Small intestine (tissue), 7 donors: ENCODE results near the gene KIAA1958. TPM values are rescaled to one million over a fixed set of nuclear protein-coding genes. Genes with fewer than 3 reads are reported as not detected.

Source experiments
- DNase-seq, 2 donors: peaks; one replicate each; pipeline versions ENCODE4 v3.0.0 to v3.0.0-alpha.2; 2013
- FAIRE-seq: peaks from 2 replicates; lab custom pipeline; 2012; peaks lifted over from hg19 to GRCh38; lab: Jason Lieb, UNC
- H3K27ac ChIP-seq, 3 donors: one replicate each; pipeline ENCODE4 v1.5.1; 2013; ENCODE audit warnings: low read length in 2 of 3, mild to moderate bottlenecking in 2 of 3, control low read depth in 1 of 3, inconsistent platforms in 1 of 3, low read depth in 1 of 3, moderate library complexity in 1 of 3
- H3K27me3 ChIP-seq, 3 donors: one replicate each; pipeline ENCODE4 v1.6.1; 2013; ENCODE audit warnings: low read length in 3 of 3, inconsistent platforms in 1 of 3; ENCODE audit not compliant: control insufficient read depth in 3 of 3, insufficient read depth in 3 of 3
- H3K36me3 ChIP-seq, 3 donors: one replicate each; pipeline ENCODE4 v1.6.1; 2013; ENCODE audit warnings: low read length in 3 of 3, inconsistent platforms in 1 of 3, low read depth in 1 of 3, mild to moderate bottlenecking in 1 of 3, moderate library complexity in 1 of 3; ENCODE audit not compliant: control insufficient read depth in 3 of 3, insufficient read depth in 2 of 3
- H3K4me1 ChIP-seq, 3 donors: one replicate each; pipeline ENCODE4 v1.6.1; 2013; ENCODE audit warnings: low read length in 2 of 3, inconsistent platforms in 1 of 3, low read depth in 1 of 3, mild to moderate bottlenecking in 1 of 3, moderate library complexity in 1 of 3; ENCODE audit not compliant: control insufficient read depth in 3 of 3, insufficient read depth in 2 of 3
- H3K4me3 ChIP-seq, 3 donors: one replicate each; pipeline ENCODE4 v1.5.1; 2013; ENCODE audit warnings: low read length in 3 of 3, control low read depth in 1 of 3, inconsistent platforms in 1 of 3, low read depth in 1 of 3, mild to moderate bottlenecking in 1 of 3, moderate library complexity in 1 of 3
- H3K9me3 ChIP-seq, 2 donors: one replicate each; pipeline ENCODE4 v1.6.1; 2013; ENCODE audit warnings: low read depth in 1 of 2, low read length in 1 of 2; ENCODE audit not compliant: control insufficient read depth in 2 of 2, insufficient read depth in 1 of 2
- WGBS, 3 donors: extraction: QIAGEN DNeasy Blood & Tissue Kit; methylation state at CpG; one replicate each; pipeline ENCODE4 v1.1.7; 2013; 5-methylcytosine and 5-hydroxymethylcytosine counted together
- polyA plus RNA-seq, 4 donors: library from polyadenylated mRNA; stranded (reverse) in 3 of 4; unstranded in 1 of 4; fragments of 200-250 nt in 3 of 4; fragments of 120-200 nt in 1 of 4; gene quantifications; one replicate each; pipeline versions ENCODE4 v1.2.1 to v1.2.3, GENCODE V29; 2013
- donor health status: healthy with polysubstance abuse.
- donor health status: control.
- donor health status: control.
- donor health status: Bipolar disorder and iron deficiency.
- donor health status: healthy.

The KIAA1958 gene
- polyA plus RNA-seq, 4 donors, result 0.54 to 9.8 (median 1.1) TPM

- 38 to 92% (median 71%) methylated on average over 1 of the region's 1 CpG for WGBS, 3 donors
- H3K36me3 ChIP-seq, result no peaks in the 10 kb centered on the region
- peak overlapping the region in 1 of 3 donors; percentile 90 for H3K27ac ChIP-seq
- H3K9me3 ChIP-seq, result no peaks in the 10 kb centered on the region
- FAIRE-seq (no peak), DNase-seq (no peak)
- H3K27me3 ChIP-seq, result no peaks in the 10 kb centered on the region
- peaks cover 4 to 51% (median 8%) of the 10 kb centered on the region in 3 donors for H3K4me1 ChIP-seq
- no peak overlapping the region for H3K4me3 ChIP-seq
Observed at GRCh38 chr9:112554516-112554915, 67.9 kb downstream of the KIAA1958 start.

- FAIRE-seq (no peak), DNase-seq (peak in 1 of 2 donors; percentile 45)
Observed at GRCh38 chr9:112555101-112555643, 68.5 kb downstream of the KIAA1958 start.

GRCh38 chr9:112555844-112556482 is 69.3 kb downstream of the KIAA1958 start:
- Histone ChIP-seq H3K36me3 (no peaks in the 10 kb centered on the region), H3K4me1 (peaks cover 4 to 38% (median 8%) of the 10 kb centered on the region in 3 donors), H3K27me3 (no peaks in the 10 kb centered on the region), H3K27ac (peak overlapping the region in 2 of 3 donors; percentile 72 to 90), H3K4me3 (no peak overlapping the region), H3K9me3 (no peaks in the 10 kb centered on the region)
- FAIRE-seq, result no peak
- 30 to 75% (median 45%) methylated on average over 9 of the region's 9 CpGs for WGBS, 3 donors
- DNase-seq, result peak; percentile 92 to 96

More at GRCh38 chr9:112555101-112555643, 68.5 kb downstream of the KIAA1958 start:
- Histone ChIP-seq H3K36me3 (no peaks in the 10 kb centered on the region), H3K27me3 (no peaks in the 10 kb centered on the region), H3K4me3 (no peak overlapping the region), H3K4me1 (peaks cover 4 to 45% (median 8%) of the 10 kb centered on the region in 3 donors), H3K9me3 (no peaks in the 10 kb centered on the region), H3K27ac (peak overlapping the region in 2 of 3 donors; percentile 65 to 90)
- 92 to 96% (median 96%) methylated on average over 3 of the region's 3 CpGs for WGBS, 3 donors

GRCh38 chr9:112556497-112557442 is 70.1 kb downstream of the KIAA1958 start:
- WGBS, 3 donors, result 70 to 81% (median 74%) methylated on average over 6 of the region's 6 CpGs
- Histone ChIP-seq H3K36me3 (no peaks in the 10 kb centered on the region), H3K4me3 (no peak overlapping the region), H3K4me1 (peaks cover 4 to 38% (median 8%) of the 10 kb centered on the region in 3 donors), H3K27ac (peak overlapping the region in 2 of 3 donors; percentile 72 to 90), H3K27me3 (no peaks in the 10 kb centered on the region), H3K9me3 (no peaks in the 10 kb centered on the region)
- peak; percentile 28 to 71 for DNase-seq
- no peak for FAIRE-seq

- Histone ChIP-seq H3K9me3 (no peaks in the 10 kb centered on the region), H3K27me3 (no peaks in the 10 kb centered on the region), H3K36me3 (no peaks in the 10 kb centered on the region), H3K4me1 (peaks cover 4 to 32% (median 5%) of the 10 kb centered on the region in 3 donors), H3K4me3 (no peak overlapping the region), H3K27ac (no peak overlapping the region)
- no peak for FAIRE-seq
- WGBS, 3 donors, result 70 to 80% (median 77%) methylated on average over 1 of the region's 1 CpG
- DNase-seq, result no peak
Observed at GRCh38 chr9:112558476-112558875, 71.8 kb downstream of the KIAA1958 start.

- FAIRE-seq (no peak), DNase-seq (no peak)
- no peaks in the 10 kb centered on the region for H3K36me3 ChIP-seq
- H3K4me3 ChIP-seq, result no peak overlapping the region
- H3K27ac ChIP-seq, result no peak overlapping the region
- 65 to 88% (median 84%) methylated on average over 2 of the region's 2 CpGs for WGBS, 3 donors
- H3K27me3 ChIP-seq, result no peaks in the 10 kb centered on the region
- H3K9me3 ChIP-seq, result no peaks in the 10 kb centered on the region
- H3K4me1 ChIP-seq, result peaks cover 4 to 32% (median 5%) of the 10 kb centered on the region in 3 donors
Observed at GRCh38 chr9:112558978-112559377, 72.4 kb downstream of the KIAA1958 start.

GRCh38 chr9:112559629-112560413 is 73.2 kb downstream of the KIAA1958 start:
- no peak overlapping the region for H3K4me3 ChIP-seq
- WGBS, 3 donors, result 71 to 90% (median 83%) methylated on average over 5 of the region's 5 CpGs
- H3K4me1 ChIP-seq, result peaks cover 4 to 29% (median 5%) of the 10 kb centered on the region in 3 donors
- H3K9me3 ChIP-seq, result no peaks in the 10 kb centered on the region
- H3K36me3 ChIP-seq, result no peaks in the 10 kb centered on the region
- H3K27ac ChIP-seq, result no peak overlapping the region
- FAIRE-seq (no peak), DNase-seq (no peak)
- H3K27me3 ChIP-seq, result no peaks in the 10 kb centered on the region
